C4-2B (cell line): ENCODE data around the gene CIBAR2.

Experiments used
- CTCF ChIP-seq: fragments of 450-650 bp; conservative IDR thresholded peaks from 2 replicates; pipeline ENCODE4 v1.5.1; 2017; ENCODE audit warnings: mild to moderate bottlenecking
- ZFX ChIP-seq: fragments of 450-650 bp; IDR thresholded peaks from 2 replicates; pipeline ENCODE4 v1.6.1; 2017

GRCh38 chr16:85081765-85082164, 30.5 kb downstream of the CIBAR2 start:
- TF ChIP-seq CTCF (no peak), ZFX (no peak)
